HK-2 (cell line): ENCODE measurements around the gene AP1S1.
"Not testable (repeated sequence)": the region's sequence is repeated elsewhere in the genome, so short reads cannot be mapped to it uniquely, and the experiment has no call there.

Source experiments
- DNase-seq: peaks from one replicate; pipeline ENCODE4 v3.0.0-alpha.2; 2018; ENCODE audit not compliant: unreplicated experiment

AP1S1 gene

GRCh38 chr7:101124376-101125056 is 29.8 kb upstream of the AP1S1 start:
- DNase-seq: no peak

- DNase-seq: peak; percentile 88
Measured at GRCh38 chr7:101125989-101126650, 28.2 kb upstream of the AP1S1 start.

GRCh38 chr7:101126651-101127459 is 27.4 kb upstream of the AP1S1 start, which contains the start of gene SERPINE1:
SERPINE1 (plus strand) TSS chr7:101127104; CDS start chr7:101128394, 1,290 bp downstream.
- DNase-seq: peak; percentile 94

- no peak for DNase-seq
Measured at GRCh38 chr7:101127460-101128039, 26.7 kb upstream of the AP1S1 start.

- DNase-seq: no peak
Measured at GRCh38 chr7:101128040-101128834, 26.0 kb upstream of the AP1S1 start.

GRCh38 chr7:101129603-101130117 is 24.6 kb upstream of the AP1S1 start:
- no peak for DNase-seq

GRCh38 chr7:101132626-101133600 is 21.4 kb upstream of the AP1S1 start:
- DNase-seq: not testable (repeated sequence)

- no peak for DNase-seq
Measured at GRCh38 chr7:101133621-101134398, 20.5 kb upstream of the AP1S1 start.

GRCh38 chr7:101134399-101134980 is 19.8 kb upstream of the AP1S1 start:
- DNase-seq: no peak

- no peak for DNase-seq
Measured at GRCh38 chr7:101137651-101138212, 16.5 kb upstream of the AP1S1 start.

- DNase-seq: peak; percentile 92
Measured at GRCh38 chr7:101138213-101138870, 15.9 kb upstream of the AP1S1 start.

- no peak for DNase-seq
Measured at GRCh38 chr7:101140339-101140699, 14.0 kb upstream of the AP1S1 start.

- DNase-seq: no peak
Measured at GRCh38 chr7:101140746-101141382, 13.4 kb upstream of the AP1S1 start.

- DNase-seq: no peak
Measured at GRCh38 chr7:101151908-101152651, 2.2 kb upstream of the AP1S1 start.

GRCh38 chr7:101154693-101155102 is 422 bp downstream of the AP1S1 start:
- DNase-seq: no peak

- DNase-seq: no peak
Measured at GRCh38 chr7:101155303-101155702, 1.0 kb downstream of the AP1S1 start.

GRCh38 chr7:101156277-101156676 is 2.0 kb downstream of the AP1S1 start:
- DNase-seq: no peak
